ENCODE measurements around the gene GPATCH8. TPM values are rescaled to one million over a fixed set of nuclear protein-coding genes. Genes with fewer than 3 reads are reported as not detected.
"Not testable (repeated sequence)": the region's sequence is repeated elsewhere in the genome, so short reads cannot be mapped to it uniquely, and the experiment has no call there.

The GPATCH8 gene
- total and polyA plus RNA-seq, 4 donors: 36.0 to 42.0 (median 36.9) TPM

- no peak for DNase-seq (ENCODE audit: low read depth in 4 of 6, low spot score in 6 of 6)
- no peak overlapping the region for H3K27ac ChIP-seq (ENCODE audit: low read depth, low read length)
- no peak overlapping the region for H3K4me3 ChIP-seq (ENCODE audit: low read depth, low read length)
- H3K9me3 ChIP-seq (ENCODE audit: control insufficient read depth, insufficient read depth, low read length): no peaks in the 10 kb centered on the region
- peaks cover 9% of the 10 kb centered on the region for H3K36me3 ChIP-seq (ENCODE audit: control insufficient read depth, insufficient read depth, low read length)
- WGBS (ENCODE audit: insufficient coverage): 77% methylated on average over 3 of the region's 10 CpGs
- H3K27me3 ChIP-seq (ENCODE audit: control insufficient read depth, insufficient read depth, low read length): no peaks in the 10 kb centered on the region
- H3K4me1 ChIP-seq (ENCODE audit: control insufficient read depth, insufficient read depth, low read length): peaks cover 19% of the 10 kb centered on the region
Observed at GRCh38 chr17:44372036-44372435, 131.2 kb downstream of the GPATCH8 start.

- not testable (repeated sequence) for H3K27me3 ChIP-seq (ENCODE audit: control insufficient read depth, insufficient read depth, low read length); H3K4me1 ChIP-seq (ENCODE audit: control insufficient read depth, insufficient read depth, low read length); DNase-seq (ENCODE audit: low read depth in 4 of 6, low spot score in 6 of 6); H3K9me3 ChIP-seq (ENCODE audit: control insufficient read depth, insufficient read depth, low read length); H3K4me3 ChIP-seq (ENCODE audit: low read depth, low read length); H3K27ac ChIP-seq (ENCODE audit: low read depth, low read length); H3K36me3 ChIP-seq (ENCODE audit: control insufficient read depth, insufficient read depth, low read length)
- no CpG with 5 or more reads among the region's 17 CpGs for WGBS (ENCODE audit: insufficient coverage)
Observed at GRCh38 chr17:44369414-44370023, 133.7 kb downstream of the GPATCH8 start.

- not testable (repeated sequence) for DNase-seq (ENCODE audit: low read depth in 4 of 6, low spot score in 6 of 6); H3K36me3 ChIP-seq (ENCODE audit: control insufficient read depth, insufficient read depth, low read length); H3K9me3 ChIP-seq (ENCODE audit: control insufficient read depth, insufficient read depth, low read length); H3K27me3 ChIP-seq (ENCODE audit: control insufficient read depth, insufficient read depth, low read length); H3K4me1 ChIP-seq (ENCODE audit: control insufficient read depth, insufficient read depth, low read length); H3K27ac ChIP-seq (ENCODE audit: low read depth, low read length); H3K4me3 ChIP-seq (ENCODE audit: low read depth, low read length)
- WGBS (ENCODE audit: insufficient coverage): 93% methylated on average over 29 of the region's 42 CpGs
Observed at GRCh38 chr17:44368391-44369243, 134.6 kb downstream of the GPATCH8 start.

- Histone ChIP-seq H3K9me3 (ENCODE audit: control insufficient read depth, insufficient read depth, low read length) (no peaks in the 10 kb centered on the region), H3K4me3 (ENCODE audit: low read depth, low read length) (no peak overlapping the region), H3K27me3 (ENCODE audit: control insufficient read depth, insufficient read depth, low read length) (no peaks in the 10 kb centered on the region), H3K36me3 (ENCODE audit: control insufficient read depth, insufficient read depth, low read length) (no peaks in the 10 kb centered on the region), H3K4me1 (ENCODE audit: control insufficient read depth, insufficient read depth, low read length) (peaks cover 5% of the 10 kb centered on the region), H3K27ac (ENCODE audit: low read depth, low read length) (no peak overlapping the region)
- peak in 1 of 6 donors; percentile 94 for DNase-seq (ENCODE audit: low read depth in 4 of 6, low spot score in 6 of 6)
- 87% methylated on average over 4 of the region's 7 CpGs for WGBS (ENCODE audit: insufficient coverage)
Observed at GRCh38 chr17:44367231-44367979, 135.8 kb downstream of the GPATCH8 start.

- H3K9me3 ChIP-seq (ENCODE audit: control insufficient read depth, insufficient read depth, low read length); H3K4me3 ChIP-seq (ENCODE audit: low read depth, low read length); H3K36me3 ChIP-seq (ENCODE audit: control insufficient read depth, insufficient read depth, low read length); DNase-seq (ENCODE audit: low read depth in 4 of 6, low spot score in 6 of 6); H3K27ac ChIP-seq (ENCODE audit: low read depth, low read length); H3K27me3 ChIP-seq (ENCODE audit: control insufficient read depth, insufficient read depth, low read length): not testable (repeated sequence)
- H3K4me1 ChIP-seq (ENCODE audit: control insufficient read depth, insufficient read depth, low read length): peaks cover 27% of the 10 kb centered on the region
- 85% methylated on average over 3 of the region's 5 CpGs for WGBS (ENCODE audit: insufficient coverage)
Observed at GRCh38 chr17:44365051-44365450, 138.2 kb downstream of the GPATCH8 start.

GRCh38 chr17:44363613-44364159 lies 139.5 kb downstream of the GPATCH8 start, which contains the start of gene FAM171A2:
FAM171A2 (minus strand) TSS chr17:44363853; CDS start chr17:44363714, 139 bp downstream.
- Histone ChIP-seq H3K4me1 (ENCODE audit: control insufficient read depth, insufficient read depth, low read length) (peaks cover 32% of the 10 kb centered on the region), H3K4me3 (ENCODE audit: low read depth, low read length) (peak within 1 kb of the TSS; percentile 73), H3K36me3 (ENCODE audit: control insufficient read depth, insufficient read depth, low read length) (peaks cover 20% of the 10 kb centered on the region), H3K27ac (ENCODE audit: low read depth, low read length) (peak within 1 kb of the TSS; percentile 75), H3K27me3 (ENCODE audit: control insufficient read depth, insufficient read depth, low read length) (no peaks in the 10 kb centered on the region), H3K9me3 (ENCODE audit: control insufficient read depth, insufficient read depth, low read length) (no peaks in the 10 kb centered on the region)
- WGBS (ENCODE audit: insufficient coverage): under 1% methylated on average over 61 of the region's 63 CpGs
- peak in 3 of 6 donors; percentile 51 to 92 (median 91) for DNase-seq (ENCODE audit: low read depth in 4 of 6, low spot score in 6 of 6)

GRCh38 chr17:44362949-44363612 lies 140.1 kb downstream of the GPATCH8 start:
- WGBS (ENCODE audit: insufficient coverage): under 1% methylated on average over 44 of the region's 45 CpGs
- Histone ChIP-seq H3K36me3 (ENCODE audit: control insufficient read depth, insufficient read depth, low read length) (peaks cover 26% of the 10 kb centered on the region), H3K9me3 (ENCODE audit: control insufficient read depth, insufficient read depth, low read length) (no peaks in the 10 kb centered on the region), H3K4me3 (ENCODE audit: low read depth, low read length) (peak overlapping the region; percentile 73), H3K27me3 (ENCODE audit: control insufficient read depth, insufficient read depth, low read length) (no peaks in the 10 kb centered on the region), H3K27ac (ENCODE audit: low read depth, low read length) (peak overlapping the region; percentile 75), H3K4me1 (ENCODE audit: control insufficient read depth, insufficient read depth, low read length) (peaks cover 32% of the 10 kb centered on the region)
- peak in 2 of 6 donors; percentile 81 to 85 for DNase-seq (ENCODE audit: low read depth in 4 of 6, low spot score in 6 of 6)

- peaks cover 29% of the 10 kb centered on the region for H3K36me3 ChIP-seq (ENCODE audit: control insufficient read depth, insufficient read depth, low read length)
- DNase-seq (ENCODE audit: low read depth in 4 of 6, low spot score in 6 of 6): peak in 2 of 6 donors; percentile 38 to 40
- 7% methylated on average over 3 of the region's 11 CpGs for WGBS (ENCODE audit: insufficient coverage)
- no peaks in the 10 kb centered on the region for H3K27me3 ChIP-seq (ENCODE audit: control insufficient read depth, insufficient read depth, low read length)
- peak overlapping the region; percentile 73 for H3K4me3 ChIP-seq (ENCODE audit: low read depth, low read length)
- no peaks in the 10 kb centered on the region for H3K9me3 ChIP-seq (ENCODE audit: control insufficient read depth, insufficient read depth, low read length)
- peaks cover 32% of the 10 kb centered on the region for H3K4me1 ChIP-seq (ENCODE audit: control insufficient read depth, insufficient read depth, low read length)
- peak overlapping the region; percentile 75 for H3K27ac ChIP-seq (ENCODE audit: low read depth, low read length)
Observed at GRCh38 chr17:44362459-44362948, 140.7 kb downstream of the GPATCH8 start.

Data from spinal cord (tissue), 10 donors.